Measurements from ENCODE around the gene LCLAT1. TPM values are rescaled to one million over a fixed set of nuclear protein-coding genes. Genes with fewer than 3 reads are reported as not detected.

LCLAT1 gene
- total RNA-seq, 1 donor from 2014 or later, result 16.5 TPM

GRCh38 chr2:30649278-30649677 lies 202.2 kb downstream of the LCLAT1 start:
- TF ChIP-seq CTCF (IDR thresholded peaks at IDR 0.05), result no peak
- intact Hi-C loops (cut with DNase I), result no loop called here
- Histone ChIP-seq H3K4me1 (no peaks in the 10 kb centered on the region), H3K27me3 (no peaks in the 10 kb centered on the region), H3K27ac (no peak overlapping the region), H3K4me3 (no peak overlapping the region), H3K9me3 (no peaks in the 10 kb centered on the region), H3K36me3 (no peaks in the 10 kb centered on the region)
- DNase-seq, result no peak
- ATAC-seq, result no peak

- no peak for DNase-seq
- Histone ChIP-seq H3K4me1 (no peaks in the 10 kb centered on the region), H3K36me3 (no peaks in the 10 kb centered on the region), H3K27me3 (no peaks in the 10 kb centered on the region), H3K4me3 (no peak overlapping the region), H3K9me3 (no peaks in the 10 kb centered on the region), H3K27ac (no peak overlapping the region)
- no peak for ATAC-seq
- intact Hi-C loops (cut with DNase I), result no loop called here
- no peak for TF ChIP-seq CTCF (IDR thresholded peaks at IDR 0.05)
Measured at GRCh38 chr2:30649828-30650227, 202.8 kb downstream of the LCLAT1 start.

GRCh38 chr2:30652271-30652915 lies 205.3 kb downstream of the LCLAT1 start:
- intact Hi-C loops (cut with DNase I), result no loop called here
- H3K4me1 ChIP-seq, result no peaks in the 10 kb centered on the region

GRCh38 chr2:30653847-30654246 lies 206.8 kb downstream of the LCLAT1 start:
- Histone ChIP-seq H3K27ac (no peak overlapping the region), H3K36me3 (no peaks in the 10 kb centered on the region), H3K9me3 (no peaks in the 10 kb centered on the region), H3K4me1 (no peaks in the 10 kb centered on the region), H3K27me3 (no peaks in the 10 kb centered on the region), H3K4me3 (no peak overlapping the region)
- no peak for TF ChIP-seq CTCF (IDR thresholded peaks at IDR 0.05)
- ATAC-seq (no peak), DNase-seq (no peak)
- intact Hi-C loops (cut with DNase I), result no loop called here

More at GRCh38 chr2:30652271-30652915, 205.3 kb downstream of the LCLAT1 start:
- no peaks in the 10 kb centered on the region for H3K27me3 ChIP-seq
- no peak overlapping the region for H3K4me3 ChIP-seq
- no peaks in the 10 kb centered on the region for H3K9me3 ChIP-seq
- no peak overlapping the region for H3K27ac ChIP-seq
- DNase-seq, result no peak
- no peaks in the 10 kb centered on the region for H3K36me3 ChIP-seq
- ATAC-seq, result no peak
- no peak for TF ChIP-seq CTCF (IDR thresholded peaks at IDR 0.05)

GRCh38 chr2:30654404-30654803 lies 207.4 kb downstream of the LCLAT1 start:
- no peaks in the 10 kb centered on the region for H3K9me3 ChIP-seq
- intact Hi-C loops (cut with DNase I), result no loop called here
- DNase-seq, result no peak

More at GRCh38 chr2:30654404-30654803, 207.4 kb downstream of the LCLAT1 start:
- H3K4me1 ChIP-seq, result no peaks in the 10 kb centered on the region
- no peak for ATAC-seq
- H3K4me3 ChIP-seq, result no peak overlapping the region
- no peaks in the 10 kb centered on the region for H3K27me3 ChIP-seq
- TF ChIP-seq CTCF (IDR thresholded peaks at IDR 0.05), result no peak
- H3K36me3 ChIP-seq, result no peaks in the 10 kb centered on the region
- no peak overlapping the region for H3K27ac ChIP-seq

Data from upper lobe of right lung (tissue), 1 donor.